Measurements from ENCODE around the gene CHST12.

GRCh38 chr7:2357165-2357564, 46.2 kb upstream of the CHST12 start:
- TF ChIP-seq ATF2 (CRISPR knock-in tag; IDR thresholded peaks at IDR 0.05; ENCODE audit: borderline replicate concordance, low read depth) = no peak
- TF ChIP-seq, protein P1, sequence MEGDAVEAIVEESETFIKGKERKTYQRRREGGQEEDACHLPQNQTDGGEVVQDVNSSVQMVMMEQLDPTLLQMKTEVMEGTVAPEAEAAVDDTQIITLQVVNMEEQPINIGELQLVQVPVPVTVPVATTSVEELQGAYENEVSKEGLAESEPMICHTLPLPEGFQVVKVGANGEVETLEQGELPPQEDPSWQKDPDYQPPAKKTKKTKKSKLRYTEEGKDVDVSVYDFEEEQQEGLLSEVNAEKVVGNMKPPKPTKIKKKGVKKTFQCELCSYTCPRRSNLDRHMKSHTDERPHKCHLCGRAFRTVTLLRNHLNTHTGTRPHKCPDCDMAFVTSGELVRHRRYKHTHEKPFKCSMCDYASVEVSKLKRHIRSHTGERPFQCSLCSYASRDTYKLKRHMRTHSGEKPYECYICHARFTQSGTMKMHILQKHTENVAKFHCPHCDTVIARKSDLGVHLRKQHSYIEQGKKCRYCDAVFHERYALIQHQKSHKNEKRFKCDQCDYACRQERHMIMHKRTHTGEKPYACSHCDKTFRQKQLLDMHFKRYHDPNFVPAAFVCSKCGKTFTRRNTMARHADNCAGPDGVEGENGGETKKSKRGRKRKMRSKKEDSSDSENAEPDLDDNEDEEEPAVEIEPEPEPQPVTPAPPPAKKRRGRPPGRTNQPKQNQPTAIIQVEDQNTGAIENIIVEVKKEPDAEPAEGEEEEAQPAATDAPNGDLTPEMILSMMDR (IDR thresholded peaks at IDR 0.05) = no peak
- no peak for TF ChIP-seq CREB1 (CRISPR knock-in tag; IDR thresholded peaks at IDR 0.05)
- no peak for TF ChIP-seq KAT7 (CRISPR knock-in tag; IDR thresholded peaks at IDR 0.05; ENCODE audit: borderline replicate concordance)
- TF ChIP-seq ZNF232 (CRISPR knock-in tag; IDR thresholded peaks at IDR 0.05) = no peak

Data from WTC11 (cell line).